Tibial nerve (tissue), 3 donors: Measurements from ENCODE around the gene AMY2B.

Experiments used
- CTCF ChIP-seq, 5 experiments: fragments of 200-600 bp in 3 of 5; fragments of 450-650 bp in 2 of 5; sonication (generic) in 3 of 5; IDR thresholded peaks; one replicate each; pipeline ENCODE4 v1.5.1; 2016 to 2019; ENCODE audit warnings: antibody characterized with exemption in 5 of 5, mild to moderate bottlenecking in 3 of 5, moderate library complexity in 2 of 5
- POLR2A ChIP-seq, 2 donors: fragments of 450-650 bp; IDR thresholded peaks; one replicate each; pipeline ENCODE4 v1.6.1; 2017; ENCODE audit warnings: antibody characterized with exemption in 2 of 2, mild to moderate bottlenecking in 2 of 2, moderate library complexity in 2 of 2

GRCh38 chr1:103546496-103546895, 24.9 kb upstream of the AMY2B start:
- TF ChIP-seq CTCF (IDR thresholded peaks at IDR 0.05): no peak
- TF ChIP-seq POLR2A (IDR thresholded peaks at IDR 0.05): no peak
